ENCODE results near the gene ACSBG1.

DNA sequence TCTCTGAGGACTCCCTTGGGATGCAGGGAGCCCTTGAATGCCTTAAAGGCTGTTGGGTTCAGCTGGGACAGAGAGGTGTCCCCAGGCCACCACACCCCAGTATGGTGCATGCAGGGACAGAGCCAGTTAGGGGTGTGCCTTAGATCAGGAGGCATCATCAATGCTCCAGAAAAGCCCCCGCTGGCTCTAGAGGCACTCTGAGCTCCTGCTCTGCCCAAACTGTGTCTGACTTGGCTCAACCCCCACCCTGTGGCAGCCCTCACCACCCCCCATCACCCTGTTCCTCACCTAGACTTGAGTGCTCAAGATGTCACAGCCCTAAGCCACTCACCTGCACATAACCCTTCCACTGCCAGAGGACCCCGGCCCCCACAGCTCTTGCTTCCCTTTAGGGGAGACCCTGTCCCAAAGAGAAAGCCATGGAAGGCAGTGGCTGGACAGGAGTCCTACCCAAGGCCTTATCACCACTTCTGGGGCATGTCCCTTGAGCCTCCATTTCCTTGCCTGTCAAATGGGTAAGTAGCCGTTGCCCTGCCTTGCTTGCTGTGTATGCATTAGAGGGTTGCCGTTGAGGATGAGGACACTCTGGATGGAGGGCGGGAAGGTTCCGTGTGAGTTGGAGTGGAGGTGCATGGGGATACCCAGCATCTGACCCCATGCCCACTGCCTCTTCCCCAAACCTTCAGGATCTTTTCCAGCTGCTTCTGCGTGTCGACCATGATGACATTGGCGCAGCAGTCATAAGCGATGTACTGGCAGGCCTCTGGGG lies 41.4 kb downstream of the ACSBG1 start:
- TF ChIP-seq EP300 (IDR thresholded peaks at IDR 0.05) (no peak), POLR2A (IDR thresholded peaks at IDR 0.05) (no peak), POLR2AphosphoS5 (IDR thresholded peaks at IDR 0.05) (no peak)
- TF ChIP-seq, protein P1, sequence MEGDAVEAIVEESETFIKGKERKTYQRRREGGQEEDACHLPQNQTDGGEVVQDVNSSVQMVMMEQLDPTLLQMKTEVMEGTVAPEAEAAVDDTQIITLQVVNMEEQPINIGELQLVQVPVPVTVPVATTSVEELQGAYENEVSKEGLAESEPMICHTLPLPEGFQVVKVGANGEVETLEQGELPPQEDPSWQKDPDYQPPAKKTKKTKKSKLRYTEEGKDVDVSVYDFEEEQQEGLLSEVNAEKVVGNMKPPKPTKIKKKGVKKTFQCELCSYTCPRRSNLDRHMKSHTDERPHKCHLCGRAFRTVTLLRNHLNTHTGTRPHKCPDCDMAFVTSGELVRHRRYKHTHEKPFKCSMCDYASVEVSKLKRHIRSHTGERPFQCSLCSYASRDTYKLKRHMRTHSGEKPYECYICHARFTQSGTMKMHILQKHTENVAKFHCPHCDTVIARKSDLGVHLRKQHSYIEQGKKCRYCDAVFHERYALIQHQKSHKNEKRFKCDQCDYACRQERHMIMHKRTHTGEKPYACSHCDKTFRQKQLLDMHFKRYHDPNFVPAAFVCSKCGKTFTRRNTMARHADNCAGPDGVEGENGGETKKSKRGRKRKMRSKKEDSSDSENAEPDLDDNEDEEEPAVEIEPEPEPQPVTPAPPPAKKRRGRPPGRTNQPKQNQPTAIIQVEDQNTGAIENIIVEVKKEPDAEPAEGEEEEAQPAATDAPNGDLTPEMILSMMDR (IDR thresholded peaks at IDR 0.05): no peak
